ENCODE measurements around the gene CHIT1.

The CHIT1 gene

GRCh38 chr1:203199002-203199401, 30.5 kb downstream of the CHIT1 start:
- Histone ChIP-seq H3K9me3 (ENCODE audit: insufficient read depth, low read depth, low read length) (no peaks in the 10 kb centered on the region), H3K4me3 (ENCODE audit: low read depth, low read length) (no peak overlapping the region), H3K27ac (ENCODE audit: low read depth, low read length) (no peak overlapping the region), H3K14ac (ENCODE audit: low read length) (no peak overlapping the region), H3K4me2 (ENCODE audit: low read length) (no peak overlapping the region), H4K8ac (ENCODE audit: low read depth, low read length) (no peak overlapping the region), H3K4me1 (ENCODE audit: control insufficient read depth in 1 of 2, insufficient read depth in 2 of 2, low read length in 2 of 2) (peaks cover 4 to 7% of the 10 kb centered on the region in 2 experiments), H4K12ac (ENCODE audit: low read depth, low read length) (no peak overlapping the region), H3K79me1 (ENCODE audit: low read length) (no peaks in the 10 kb centered on the region), H3K27me3 (ENCODE audit: insufficient read depth, low read length) (no peaks in the 10 kb centered on the region), H3K23ac (ENCODE audit: low read length) (no peak overlapping the region), H2AK5ac (ENCODE audit: low read length) (no peak overlapping the region), H2AFZ (ENCODE audit: insufficient read depth, low read length, poor library complexity) (no peak overlapping the region), H4K91ac (ENCODE audit: low read depth, low read length) (no peak overlapping the region), H3K18ac (ENCODE audit: low read length) (no peak overlapping the region), H3K4ac (ENCODE audit: low read depth, low read length) (no peak overlapping the region), H3K79me2 (ENCODE audit: control insufficient read depth, insufficient read depth, low read length, poor library complexity) (no peaks in the 10 kb centered on the region), H2BK5ac (ENCODE audit: low read depth, low read length, poor library complexity) (no peak overlapping the region), H3K9ac (ENCODE audit: low read length) (no peak overlapping the region), H3K36me3 (ENCODE audit: control insufficient read depth in 1 of 2, insufficient read depth in 2 of 2, low read length in 2 of 2) (no peaks in the 10 kb centered on the region), H2BK12ac (ENCODE audit: low read length) (no peak overlapping the region), H2BK120ac (ENCODE audit: insufficient read depth, low read length, poor library complexity) (no peak overlapping the region)
- DNase-seq, result no peak
- WGBS (ENCODE audit: extremely low coverage, insufficient coverage, insufficient read length), result no CpG with 5 or more reads among the region's 3 CpGs

DNA sequence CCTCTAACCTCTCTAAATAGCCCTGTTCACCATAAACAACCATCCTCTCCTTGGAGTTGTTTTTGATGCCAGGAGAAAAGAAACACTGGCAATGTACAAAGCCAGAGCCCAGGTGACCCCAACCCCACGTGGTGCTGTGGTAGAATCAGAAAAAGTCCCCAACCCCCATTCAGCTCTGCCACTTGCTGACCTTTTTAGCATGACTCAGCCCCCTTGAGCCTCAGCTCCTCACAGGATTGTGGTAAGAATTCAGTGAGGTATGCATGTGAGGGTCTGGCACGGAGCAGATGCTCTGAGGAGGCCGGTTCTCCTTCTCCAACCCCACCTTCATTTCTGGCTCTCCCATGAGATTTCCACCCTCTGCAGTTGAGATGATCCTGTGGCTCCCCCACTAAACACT, 31.8 kb downstream of the CHIT1 start:
- Histone ChIP-seq H3K36me3 (ENCODE audit: control insufficient read depth in 1 of 2, insufficient read depth in 2 of 2, low read length in 2 of 2) (no peaks in the 10 kb centered on the region), H3K79me1 (ENCODE audit: low read length) (no peaks in the 10 kb centered on the region), H3K9ac (ENCODE audit: low read length) (no peak overlapping the region), H3K14ac (ENCODE audit: low read length) (no peak overlapping the region), H3K27me3 (ENCODE audit: insufficient read depth, low read length) (no peaks in the 10 kb centered on the region), H4K91ac (ENCODE audit: low read depth, low read length) (no peak overlapping the region), H3K18ac (ENCODE audit: low read length) (no peak overlapping the region), H3K4me1 (ENCODE audit: control insufficient read depth in 1 of 2, insufficient read depth in 2 of 2, low read length in 2 of 2) (peaks cover 4 to 7% of the 10 kb centered on the region in 2 experiments), H3K9me3 (ENCODE audit: insufficient read depth, low read depth, low read length) (no peaks in the 10 kb centered on the region), H4K12ac (ENCODE audit: low read depth, low read length) (no peak overlapping the region), H4K8ac (ENCODE audit: low read depth, low read length) (no peak overlapping the region), H2AFZ (ENCODE audit: insufficient read depth, low read length, poor library complexity) (no peak overlapping the region), H2BK12ac (ENCODE audit: low read length) (no peak overlapping the region), H3K23ac (ENCODE audit: low read length) (no peak overlapping the region), H2AK5ac (ENCODE audit: low read length) (no peak overlapping the region), H3K4me3 (ENCODE audit: low read depth, low read length) (no peak overlapping the region), H3K4me2 (ENCODE audit: low read length) (no peak overlapping the region), H3K79me2 (ENCODE audit: control insufficient read depth, insufficient read depth, low read length, poor library complexity) (no peaks in the 10 kb centered on the region), H2BK120ac (ENCODE audit: insufficient read depth, low read length, poor library complexity) (no peak overlapping the region), H2BK5ac (ENCODE audit: low read depth, low read length, poor library complexity) (no peak overlapping the region), H3K4ac (ENCODE audit: low read depth, low read length) (no peak overlapping the region), H3K27ac (ENCODE audit: low read depth, low read length) (no peak overlapping the region)
- no CpG with 5 or more reads among the region's 3 CpGs for WGBS (ENCODE audit: extremely low coverage, insufficient coverage, insufficient read length)
- no peak for DNase-seq

- Histone ChIP-seq H3K4ac (ENCODE audit: low read depth, low read length) (no peak overlapping the region), H2BK5ac (ENCODE audit: low read depth, low read length, poor library complexity) (no peak overlapping the region), H4K8ac (ENCODE audit: low read depth, low read length) (no peak overlapping the region), H3K27ac (ENCODE audit: low read depth, low read length) (no peak overlapping the region), H3K4me3 (ENCODE audit: low read depth, low read length) (no peak overlapping the region), H3K4me2 (ENCODE audit: low read length) (no peak overlapping the region), H2AFZ (ENCODE audit: insufficient read depth, low read length, poor library complexity) (no peak overlapping the region), H3K79me2 (ENCODE audit: control insufficient read depth, insufficient read depth, low read length, poor library complexity) (no peaks in the 10 kb centered on the region), H3K14ac (ENCODE audit: low read length) (no peak overlapping the region), H3K9ac (ENCODE audit: low read length) (no peak overlapping the region), H4K12ac (ENCODE audit: low read depth, low read length) (no peak overlapping the region), H3K23ac (ENCODE audit: low read length) (no peak overlapping the region), H3K27me3 (ENCODE audit: insufficient read depth, low read length) (no peaks in the 10 kb centered on the region), H2BK12ac (ENCODE audit: low read length) (peak overlapping the region; percentile 19), H2BK120ac (ENCODE audit: insufficient read depth, low read length, poor library complexity) (no peak overlapping the region), H3K36me3 (ENCODE audit: control insufficient read depth in 1 of 2, insufficient read depth in 2 of 2, low read length in 2 of 2) (no peaks in the 10 kb centered on the region), H4K91ac (ENCODE audit: low read depth, low read length) (no peak overlapping the region), H3K18ac (ENCODE audit: low read length) (no peak overlapping the region), H3K4me1 (ENCODE audit: control insufficient read depth in 1 of 2, insufficient read depth in 2 of 2, low read length in 2 of 2) (peaks cover 4 to 8% of the 10 kb centered on the region in 2 experiments), H3K79me1 (ENCODE audit: low read length) (no peaks in the 10 kb centered on the region), H3K9me3 (ENCODE audit: insufficient read depth, low read depth, low read length) (no peaks in the 10 kb centered on the region), H2AK5ac (ENCODE audit: low read length) (no peak overlapping the region)
- DNase-seq, result no peak
- no CpG with 5 or more reads among the region's 3 CpGs for WGBS (ENCODE audit: extremely low coverage, insufficient coverage, insufficient read length)
These were observed 33.1 kb downstream of the CHIT1 start for GRCh38 chr1:203196371-203196770.

DNA sequence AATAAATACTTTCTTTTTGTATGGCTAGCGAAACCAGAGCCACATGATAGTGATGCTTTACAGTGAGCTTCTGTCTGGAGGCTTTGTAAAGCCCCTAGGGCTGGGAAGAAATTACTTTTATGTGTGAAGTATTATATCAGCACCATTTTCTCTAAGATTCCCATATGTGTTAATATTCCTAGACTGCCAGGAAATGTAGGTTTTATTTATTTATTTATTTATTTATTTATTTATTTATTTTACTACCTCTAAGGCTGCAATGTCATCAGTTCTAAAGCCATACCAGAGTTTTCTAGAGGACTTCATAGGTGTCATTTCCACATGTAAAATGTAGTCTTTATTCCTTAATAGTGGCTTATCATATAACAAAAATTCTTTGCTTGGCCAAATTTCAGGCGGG, 38.5 kb downstream of the CHIT1 start:
- Histone ChIP-seq H4K8ac (ENCODE audit: low read depth, low read length) (no peak overlapping the region), H4K91ac (ENCODE audit: low read depth, low read length) (no peak overlapping the region), H3K4me1 (ENCODE audit: control insufficient read depth in 1 of 2, insufficient read depth in 2 of 2, low read length in 2 of 2) (peaks cover 0 to 3% of the 10 kb centered on the region in 2 experiments), H2BK5ac (ENCODE audit: low read depth, low read length, poor library complexity) (no peak overlapping the region), H3K27me3 (ENCODE audit: insufficient read depth, low read length) (no peaks in the 10 kb centered on the region), H3K4ac (ENCODE audit: low read depth, low read length) (no peak overlapping the region), H3K9me3 (ENCODE audit: insufficient read depth, low read depth, low read length) (no peaks in the 10 kb centered on the region), H3K4me3 (ENCODE audit: low read depth, low read length) (no peak overlapping the region), H3K18ac (ENCODE audit: low read length) (no peak overlapping the region), H2AK5ac (ENCODE audit: low read length) (no peak overlapping the region), H3K79me1 (ENCODE audit: low read length) (no peaks in the 10 kb centered on the region), H2AFZ (ENCODE audit: insufficient read depth, low read length, poor library complexity) (no peak overlapping the region), H2BK120ac (ENCODE audit: insufficient read depth, low read length, poor library complexity) (no peak overlapping the region), H3K14ac (ENCODE audit: low read length) (no peak overlapping the region), H3K4me2 (ENCODE audit: low read length) (no peak overlapping the region), H3K23ac (ENCODE audit: low read length) (no peak overlapping the region), H2BK12ac (ENCODE audit: low read length) (no peak overlapping the region), H3K27ac (ENCODE audit: low read depth, low read length) (no peak overlapping the region), H3K36me3 (ENCODE audit: control insufficient read depth in 1 of 2, insufficient read depth in 2 of 2, low read length in 2 of 2) (no peaks in the 10 kb centered on the region), H3K79me2 (ENCODE audit: control insufficient read depth, insufficient read depth, low read length, poor library complexity) (no peaks in the 10 kb centered on the region), H4K12ac (ENCODE audit: low read depth, low read length) (no peak overlapping the region), H3K9ac (ENCODE audit: low read length) (no peak overlapping the region)
- DNase-seq, result no peak
- WGBS (ENCODE audit: extremely low coverage, insufficient coverage, insufficient read length), result no CpG with 5 or more reads among the region's 2 CpGs
